Esophagus muscularis mucosa (tissue), 4 donors: ENCODE data around the gene RBMS1. TPM values are rescaled to one million over a fixed set of nuclear protein-coding genes. Genes with fewer than 3 reads are reported as not detected.

Source experiments
- DNase-seq: peaks from one replicate; pipeline ENCODE4 v3.0.0-alpha.2; 2017; ENCODE audit errors: extremely low spot score
- H3K27ac ChIP-seq, 4 donors: fragments of 200-600 bp; sonication (generic); replicated peaks in 1 of 4; 1 replicate in 3 of 4; 2 replicates in 1 of 4; pipeline ENCODE4 v1.5.1; 2016 to 2019; ENCODE audit warnings: mild to moderate bottlenecking in 1 of 4
- H3K27me3 ChIP-seq, 4 donors: fragments of 200-600 bp; sonication (generic); one replicate each; pipeline versions ENCODE4 v1.5.1 to v1.6.0; 2016 to 2019
- H3K36me3 ChIP-seq, 4 donors: fragments of 200-600 bp; sonication (generic); one replicate each; pipeline ENCODE4 v1.5.1; 2016 to 2019
- H3K4me1 ChIP-seq, 4 donors: fragments of 200-600 bp; sonication (generic); one replicate each; pipeline ENCODE4 v1.5.1; 2016 to 2019
- H3K4me3 ChIP-seq, 4 donors: fragments of 200-600 bp; sonication (generic); 1 replicate in 2 of 4; 2 replicates in 2 of 4; pipeline ENCODE4 v1.5.1; 2016 to 2019; ENCODE audit warnings: mild to moderate bottlenecking in 4 of 4, moderate library complexity in 1 of 4
- H3K9me3 ChIP-seq, 4 donors: fragments of 200-600 bp; sonication (generic); 1 replicate in 3 of 4; 2 replicates in 1 of 4; pipeline ENCODE4 v1.5.1; 2016 to 2019
- EP300 ChIP-seq: sonication (generic); formaldehyde crosslinking; IDR thresholded peaks from one replicate; pipeline ENCODE4 v1.6.1; 2017; ENCODE audit warnings: antibody characterized with exemption
- POLR2A ChIP-seq: fragments of 450-650 bp; IDR thresholded peaks from one replicate; pipeline ENCODE4 v1.6.1; 2017; ENCODE audit warnings: antibody characterized with exemption, moderate library complexity, mild to moderate bottlenecking, low read depth
- POLR2AphosphoS5 ChIP-seq, 2 donors: sonication (generic); formaldehyde crosslinking; IDR thresholded peaks; one replicate each; pipeline ENCODE4 v1.6.1; 2017; ENCODE audit warnings: antibody characterized with exemption in 2 of 2
- WGBS: methylation state at CpG from one replicate; pipeline ENCODE4 v1.1.5; 2018; 5-methylcytosine and 5-hydroxymethylcytosine counted together
- intact Hi-C: fragments of 100-400 bp; cut with DNase I; formaldehyde crosslinking; loops from one replicate; pipeline ENCODE4 v1.15.1; 2023
- total RNA-seq, 4 donors: library from RNA; depleted of rRNA; stranded (reverse); fragments of >200 nt; gene quantifications; one replicate each; pipeline versions ENCODE4 v1.1.0 to v1.2.1, GENCODE V29; 2016
- TF ChIP-seq, protein P1 (sequence below), 3 experiments: fragments of 200-600 bp in 2 of 3; fragments of 450-650 bp in 1 of 3; sonication (generic) in 2 of 3; IDR thresholded peaks; one replicate each; pipeline ENCODE4 v1.5.1; 2017 to 2019; ENCODE audit warnings: antibody characterized with exemption in 3 of 3, mild to moderate bottlenecking in 2 of 3, moderate library complexity in 1 of 3

Gene RBMS1
- total RNA-seq, 4 donors from 2014 or later, result 86.8 to 116 (median 93.1) TPM

DNA sequence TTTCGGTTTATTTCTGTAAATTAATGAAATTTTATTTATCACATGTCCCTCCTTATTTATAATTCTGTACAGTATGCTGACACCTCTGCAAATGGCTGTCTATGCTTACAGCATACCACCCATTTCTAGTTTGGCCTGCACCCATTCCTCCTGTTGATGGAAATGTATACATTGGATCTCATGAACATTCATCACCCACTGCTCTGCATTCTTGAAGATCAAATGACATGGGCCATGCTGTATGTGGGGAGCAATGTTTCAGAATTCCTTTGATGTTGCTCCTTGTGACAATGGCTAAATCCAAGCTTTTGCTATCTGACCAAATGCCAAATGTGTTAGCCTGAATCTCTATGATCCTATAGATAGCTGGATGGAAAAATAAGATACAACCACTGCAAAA is 238.2 kb downstream of the RBMS1 start:
- no peak overlapping the region for H3K27ac ChIP-seq
- H3K27me3 ChIP-seq, result no peaks in the 10 kb centered on the region
- intact Hi-C loops, result no loop called here
- WGBS, result 100% methylated on average over 1 of the region's 1 CpG
- no peaks in the 10 kb centered on the region for H3K36me3 ChIP-seq
- DNase-seq, result no peak
- TF ChIP-seq POLR2A (no peak), EP300 (no peak), POLR2AphosphoS5 (IDR thresholded peaks at IDR 0.05) (no peak)
- TF ChIP-seq, protein P1, sequence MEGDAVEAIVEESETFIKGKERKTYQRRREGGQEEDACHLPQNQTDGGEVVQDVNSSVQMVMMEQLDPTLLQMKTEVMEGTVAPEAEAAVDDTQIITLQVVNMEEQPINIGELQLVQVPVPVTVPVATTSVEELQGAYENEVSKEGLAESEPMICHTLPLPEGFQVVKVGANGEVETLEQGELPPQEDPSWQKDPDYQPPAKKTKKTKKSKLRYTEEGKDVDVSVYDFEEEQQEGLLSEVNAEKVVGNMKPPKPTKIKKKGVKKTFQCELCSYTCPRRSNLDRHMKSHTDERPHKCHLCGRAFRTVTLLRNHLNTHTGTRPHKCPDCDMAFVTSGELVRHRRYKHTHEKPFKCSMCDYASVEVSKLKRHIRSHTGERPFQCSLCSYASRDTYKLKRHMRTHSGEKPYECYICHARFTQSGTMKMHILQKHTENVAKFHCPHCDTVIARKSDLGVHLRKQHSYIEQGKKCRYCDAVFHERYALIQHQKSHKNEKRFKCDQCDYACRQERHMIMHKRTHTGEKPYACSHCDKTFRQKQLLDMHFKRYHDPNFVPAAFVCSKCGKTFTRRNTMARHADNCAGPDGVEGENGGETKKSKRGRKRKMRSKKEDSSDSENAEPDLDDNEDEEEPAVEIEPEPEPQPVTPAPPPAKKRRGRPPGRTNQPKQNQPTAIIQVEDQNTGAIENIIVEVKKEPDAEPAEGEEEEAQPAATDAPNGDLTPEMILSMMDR (IDR thresholded peaks at IDR 0.05), result no peak
- H3K4me1 ChIP-seq, result peaks cover 13 to 14% (median 13%) of the 10 kb centered on the region in 4 donors
- H3K9me3 ChIP-seq, result no peaks in the 10 kb centered on the region
- H3K4me3 ChIP-seq, result no peak overlapping the region

DNA sequence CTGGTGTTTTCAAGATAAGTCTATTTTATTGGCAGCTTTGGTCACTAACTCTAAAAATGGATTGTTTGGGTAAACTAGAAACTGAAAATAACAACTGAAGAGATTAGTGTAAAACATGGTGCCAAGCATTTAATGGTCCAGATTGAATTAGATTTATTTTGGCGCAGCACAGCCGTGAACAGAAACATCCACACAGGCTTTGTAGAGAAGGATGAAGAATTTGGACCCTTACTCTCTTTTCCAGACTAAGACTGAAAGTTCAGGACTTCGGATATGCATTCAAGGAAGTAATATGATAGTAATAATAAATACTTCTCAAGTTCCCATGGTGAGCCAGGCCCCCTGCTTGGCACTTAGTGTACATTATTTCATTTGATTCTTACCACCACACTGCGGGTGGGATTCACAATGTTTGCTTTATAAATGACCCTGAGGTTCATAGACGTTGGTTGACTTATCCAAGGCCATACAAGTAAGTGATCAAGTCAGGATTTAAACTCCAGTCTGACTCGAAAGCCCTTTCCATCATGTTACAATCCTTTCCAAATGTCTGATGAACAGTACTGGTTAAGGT is 239.3 kb downstream of the RBMS1 start:
- peaks cover 13 to 14% (median 13%) of the 10 kb centered on the region in 4 donors for H3K4me1 ChIP-seq
- WGBS, result 81% methylated on average over 6 of the region's 6 CpGs
- no peaks in the 10 kb centered on the region for H3K27me3 ChIP-seq
- no peak overlapping the region for H3K4me3 ChIP-seq
- DNase-seq, result no peak
- intact Hi-C loops, result loop anchor here (5.0 kb wide), 2 partner anchors 718 to 738 kb away; no protein-coding TSS in a partner anchor
- H3K27ac ChIP-seq, result no peak overlapping the region
- TF ChIP-seq EP300, result no peak
- TF ChIP-seq, protein P1 (IDR thresholded peaks at IDR 0.05), result no peak
- no peaks in the 10 kb centered on the region for H3K36me3 ChIP-seq
- no peaks in the 10 kb centered on the region for H3K9me3 ChIP-seq

DNA sequence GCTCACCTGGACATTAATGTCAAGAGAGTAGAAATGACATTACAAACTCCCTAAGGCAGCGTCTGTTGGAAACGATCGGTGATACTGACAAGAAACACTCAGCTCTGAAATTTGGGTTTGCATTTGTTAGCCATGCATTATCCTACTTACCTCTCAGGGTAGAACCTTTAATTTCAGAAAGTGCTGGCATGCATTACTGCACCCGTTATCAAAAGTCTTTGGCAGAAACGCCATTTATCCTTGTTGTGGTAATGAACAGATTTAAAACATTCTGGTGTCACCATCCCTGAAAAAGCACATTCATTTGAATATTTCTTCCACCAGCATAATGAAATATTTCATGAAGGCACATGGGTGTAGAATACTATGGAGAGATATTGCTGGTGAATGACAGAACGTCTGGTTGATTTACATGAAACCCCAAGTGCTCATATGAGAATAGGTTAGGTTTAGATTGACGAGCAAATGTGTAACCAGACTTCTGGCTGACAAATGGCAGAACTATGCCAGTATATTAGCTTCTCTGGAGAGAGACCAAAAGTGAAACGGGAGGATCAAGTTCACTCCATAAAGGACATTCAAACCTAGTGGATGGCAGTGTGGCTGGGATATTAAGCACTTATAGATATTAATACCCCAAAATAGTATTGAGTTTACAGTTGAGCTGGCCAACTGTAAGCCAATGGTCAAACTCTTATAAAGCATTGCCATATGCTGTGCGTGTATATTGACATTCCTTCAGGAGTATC is 240.0 kb downstream of the RBMS1 start:
- H3K27me3 ChIP-seq, result no peaks in the 10 kb centered on the region
- H3K4me3 ChIP-seq, result no peak overlapping the region
- H3K4me1 ChIP-seq, result peaks cover 13 to 14% (median 13%) of the 10 kb centered on the region in 4 donors
- H3K36me3 ChIP-seq, result no peaks in the 10 kb centered on the region
- no peaks in the 10 kb centered on the region for H3K9me3 ChIP-seq
- no peak for TF ChIP-seq POLR2AphosphoS5 (IDR thresholded peaks at IDR 0.05)
- TF ChIP-seq POLR2A, result no peak
- TF ChIP-seq, protein P1 (IDR thresholded peaks at IDR 0.05), result no peak
- TF ChIP-seq EP300, result no peak
- WGBS, result 78% methylated on average over 9 of the region's 9 CpGs
- no peak for DNase-seq
- intact Hi-C loops, result loop anchor here (5.0 kb wide), 2 partner anchors 719 to 739 kb away; no protein-coding TSS in a partner anchor
- H3K27ac ChIP-seq, result no peak overlapping the region

DNA sequence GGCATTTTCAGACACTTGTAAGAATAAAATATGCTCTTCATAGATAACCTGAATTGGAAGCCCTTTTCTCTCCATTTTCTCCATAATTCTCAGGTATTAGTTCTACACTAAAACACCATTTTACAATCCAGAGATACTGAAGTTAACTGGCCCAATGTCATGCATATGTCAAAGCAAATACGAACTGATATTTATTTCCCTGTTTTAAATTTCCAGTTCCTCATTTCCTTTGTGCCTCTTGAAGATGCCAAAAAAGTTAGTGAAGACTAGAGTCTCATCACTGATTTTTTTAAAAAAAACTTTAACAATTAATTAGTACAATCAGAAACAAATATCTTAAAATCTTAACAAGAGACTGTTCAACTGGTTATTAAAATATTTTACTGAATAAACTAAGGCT is 240.7 kb downstream of the RBMS1 start:
- no peak overlapping the region for H3K4me3 ChIP-seq
- DNase-seq, result no peak
- intact Hi-C loops, result loop anchor here (5.0 kb wide), 2 partner anchors 719 to 739 kb away; no protein-coding TSS in a partner anchor
- 62% methylated on average over 1 of the region's 1 CpG for WGBS
- TF ChIP-seq POLR2A (no peak), POLR2AphosphoS5 (IDR thresholded peaks at IDR 0.05) (no peak), EP300 (no peak)
- TF ChIP-seq, protein P1 (IDR thresholded peaks at IDR 0.05), result no peak
- H3K9me3 ChIP-seq, result no peaks in the 10 kb centered on the region
- no peaks in the 10 kb centered on the region for H3K27me3 ChIP-seq
- H3K27ac ChIP-seq, result no peak overlapping the region
- peaks cover 13 to 14% (median 13%) of the 10 kb centered on the region in 4 donors for H3K4me1 ChIP-seq
- no peaks in the 10 kb centered on the region for H3K36me3 ChIP-seq
